C1 segment of cervical spinal cord (tissue), 14 donors: ENCODE measurements around the gene NF1.
"Not testable (repeated sequence)": the region's sequence is repeated elsewhere in the genome, so short reads cannot be mapped to it uniquely, and the experiment has no call there.

Experiments used
- DNase-seq, 14 donors: peaks; one replicate each; lab custom pipeline; 2025; lab: John Stamatoyannopoulos, UW

Gene NF1

DNA sequence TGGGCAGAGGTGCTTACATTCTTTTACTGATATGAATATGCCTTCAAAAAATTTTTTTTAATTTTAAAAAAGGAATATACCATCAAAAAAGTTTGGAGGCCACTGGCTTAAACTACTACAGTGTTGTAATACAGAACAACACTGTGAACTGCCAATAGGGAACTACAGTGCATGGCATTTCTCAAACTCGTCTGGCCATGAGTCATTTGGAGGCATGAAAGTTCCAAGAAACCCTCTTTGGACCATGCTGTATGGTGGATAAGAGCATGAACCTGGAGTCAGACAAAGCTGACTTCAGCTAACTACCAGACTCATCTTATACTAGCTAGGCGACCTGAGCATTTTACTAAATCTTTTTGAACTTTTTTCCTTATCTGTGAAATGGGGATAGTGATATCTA lies 9.2 kb upstream of the NF1 start:
- DNase-seq, result no peak

DNA sequence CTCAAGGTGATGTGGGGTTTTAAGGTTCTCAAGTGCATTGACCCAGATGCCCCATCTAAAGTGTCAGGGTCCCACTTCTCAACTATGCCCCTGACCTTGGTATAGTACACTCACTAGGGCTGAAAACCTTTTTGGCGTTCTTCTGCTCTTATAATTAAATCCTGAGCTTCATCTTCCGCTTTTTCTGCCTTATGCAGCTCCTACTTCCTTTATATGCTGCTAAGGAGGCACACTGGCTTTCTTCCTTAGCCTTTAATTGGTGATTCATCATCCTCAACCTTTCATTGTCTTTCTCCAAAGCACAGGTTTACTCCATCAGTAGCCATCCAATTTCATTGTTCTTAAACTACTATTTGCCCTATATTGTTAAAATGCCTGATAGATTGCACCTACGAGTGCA lies 5.3 kb upstream of the NF1 start:
- no peak for DNase-seq

- not testable (repeated sequence) for DNase-seq
Measured at GRCh38 chr17:31090650-31091049, 4.1 kb upstream of the NF1 start.

GRCh38 chr17:31092475-31093064 lies 2.2 kb upstream of the NF1 start:
- no peak for DNase-seq

- peak in 1 of 14 donors; percentile 2 for DNase-seq
Measured at GRCh38 chr17:31093866-31094599, 744 bp upstream of the NF1 start.

- DNase-seq, result peak in 12 of 14 donors; percentile 6 to 85 (median 51)
Measured at GRCh38 chr17:31095236-31096105, 694 bp downstream of the NF1 start.

DNA sequence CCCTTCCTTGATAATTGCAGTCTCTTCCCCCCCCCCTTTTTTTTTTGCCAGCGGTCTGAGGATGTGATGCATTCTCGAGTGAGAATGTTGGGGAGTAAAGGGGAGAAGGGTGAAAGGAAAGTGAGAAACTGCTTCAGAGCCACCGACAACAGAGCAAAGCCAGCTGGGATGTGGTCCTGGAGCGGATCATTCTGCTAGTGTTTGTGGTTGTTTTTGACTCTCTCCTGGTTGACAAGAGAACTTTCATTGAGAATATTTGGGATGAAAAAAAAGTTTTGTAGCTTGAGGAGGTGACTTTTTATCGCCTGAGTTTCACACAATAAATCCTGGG lies 1.3 kb downstream of the NF1 start:
- peak in 1 of 14 donors; percentile 25 for DNase-seq

DNA sequence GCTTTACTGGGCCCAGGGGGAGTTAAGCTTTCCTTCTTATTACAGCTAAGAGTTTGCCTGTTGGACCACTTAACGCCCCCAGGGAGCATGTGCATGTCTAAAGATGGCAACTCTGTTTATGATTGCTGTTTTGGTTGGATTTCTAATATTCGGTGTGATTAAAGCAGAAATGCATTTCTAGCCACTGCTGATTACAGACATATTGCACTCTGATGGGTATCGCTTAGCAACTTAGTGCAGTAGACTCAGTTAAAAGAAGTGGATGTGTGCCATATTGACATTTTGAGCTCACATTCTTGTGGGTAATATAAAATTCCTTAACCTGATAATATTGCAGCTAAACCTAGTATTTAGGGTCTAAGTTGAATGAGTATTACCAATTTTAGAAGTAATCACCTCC lies 4.2 kb downstream of the NF1 start:
- DNase-seq, result no peak

DNA sequence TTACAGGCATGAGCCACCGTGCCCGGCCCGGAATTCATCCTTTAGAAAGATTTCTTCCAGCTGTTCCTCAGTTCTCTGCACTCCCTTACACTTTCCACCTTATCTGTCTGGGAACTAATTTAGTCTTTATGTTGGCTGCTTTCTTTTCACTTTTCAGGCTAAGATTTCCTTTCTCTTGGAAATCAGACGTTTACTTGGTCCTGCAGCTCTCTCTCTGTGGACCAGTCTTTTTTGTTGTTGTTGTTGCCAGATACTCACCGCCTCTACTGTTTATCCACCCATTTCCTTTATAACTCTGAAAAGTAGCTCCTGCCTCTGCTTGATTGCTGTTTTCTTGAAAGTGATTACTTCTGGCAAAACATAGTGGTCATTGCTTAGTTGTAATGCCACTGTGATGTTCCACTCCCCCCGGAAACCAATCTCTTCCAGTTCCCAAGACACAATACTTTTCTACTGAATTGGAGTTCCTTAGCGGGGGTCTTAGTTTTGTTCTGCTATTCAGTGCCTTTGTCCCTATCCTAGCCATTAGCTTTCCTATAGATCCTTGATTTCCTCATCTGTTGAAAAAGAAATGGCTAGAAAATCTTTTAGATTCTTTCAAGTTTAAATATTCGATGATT lies 6.2 kb downstream of the NF1 start:
- DNase-seq, result no peak

DNA sequence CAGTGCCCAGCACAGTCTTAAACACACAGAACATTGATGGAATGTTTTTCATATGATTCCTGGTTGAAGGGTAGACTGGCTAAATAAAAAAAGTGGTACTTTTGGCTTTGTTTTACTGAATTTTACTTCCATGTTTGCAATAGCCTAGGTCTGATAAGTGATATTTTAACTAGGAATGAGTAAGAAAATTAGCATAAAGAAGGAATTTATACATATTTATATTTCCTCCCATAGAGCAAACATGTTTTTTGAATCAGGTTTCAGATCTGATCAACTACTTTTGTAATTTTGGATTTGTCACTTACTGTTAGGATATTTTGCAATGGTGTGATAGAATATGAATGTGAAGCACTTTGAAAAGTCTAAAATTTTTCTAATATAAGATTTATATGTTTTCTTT lies 7.2 kb downstream of the NF1 start:
- no peak for DNase-seq

- DNase-seq, result no peak
Measured at GRCh38 chr17:31105991-31106390, 11.2 kb downstream of the NF1 start.

DNA sequence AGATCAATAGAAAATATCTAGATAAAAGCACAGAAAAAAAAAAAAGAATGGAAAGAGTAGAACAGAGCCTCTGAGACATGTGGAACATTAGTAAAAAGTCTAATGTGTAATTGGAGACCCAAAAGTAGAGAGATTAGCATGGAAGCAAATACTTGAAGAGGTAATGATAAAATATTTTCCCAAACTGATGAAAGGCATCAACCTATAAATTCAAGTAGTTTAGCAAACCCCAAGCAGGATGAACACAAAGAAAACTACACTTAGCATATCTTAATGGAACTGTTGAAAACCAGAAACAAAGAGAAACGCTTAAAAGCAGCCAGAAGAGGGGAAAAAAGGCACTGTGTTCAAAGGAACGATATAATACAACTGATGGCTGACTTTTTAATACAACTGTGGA lies 16.4 kb downstream of the NF1 start:
- no peak for DNase-seq

DNA sequence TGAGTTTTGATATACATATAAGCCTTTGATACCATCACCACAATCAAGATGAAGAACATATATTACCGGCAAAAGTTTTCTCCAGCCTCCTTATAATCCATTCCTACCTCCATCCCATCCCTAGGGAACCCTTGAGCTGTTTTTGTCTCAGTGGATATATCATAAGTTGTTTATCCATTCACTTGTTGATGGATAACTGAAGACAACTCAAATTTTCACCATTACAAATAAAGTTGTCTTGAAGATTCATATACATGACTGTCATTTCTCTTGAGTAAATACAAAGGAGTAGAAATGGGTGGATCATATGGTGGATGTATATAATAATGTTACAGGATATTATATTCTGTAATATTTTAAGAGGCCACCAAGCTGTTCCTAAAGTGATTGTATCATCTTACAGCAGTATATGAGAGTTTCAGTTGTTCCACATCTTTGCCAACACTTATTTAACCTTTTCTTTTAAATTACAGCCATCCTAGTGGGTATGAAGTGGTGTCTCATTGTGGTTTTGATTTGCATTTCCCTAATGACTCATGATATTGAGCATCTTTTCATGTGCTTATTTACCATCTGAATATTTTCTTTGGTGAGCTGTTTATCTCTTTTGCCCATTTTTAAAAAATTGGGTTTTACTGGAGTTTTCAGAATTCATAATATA lies 17.4 kb downstream of the NF1 start:
- no peak for DNase-seq

DNA sequence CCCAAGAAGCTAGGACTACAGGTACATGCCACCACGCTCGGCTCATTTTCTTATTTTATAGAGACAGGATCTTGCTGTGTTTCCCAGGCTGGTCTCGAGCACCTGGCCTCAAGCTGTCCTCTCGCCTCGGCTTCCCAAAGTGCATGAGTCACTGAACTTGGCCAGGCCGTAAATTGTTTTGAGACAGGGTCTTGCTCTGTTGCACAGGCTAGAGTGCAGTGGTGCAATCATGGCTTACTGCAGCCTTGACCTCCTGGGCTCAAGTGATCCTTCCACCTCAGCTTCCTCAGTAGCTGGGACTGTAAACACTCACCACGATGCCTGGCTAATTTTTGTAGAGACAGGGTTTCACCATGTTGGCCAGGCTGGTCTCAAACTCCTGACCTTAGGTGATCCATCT lies 18.6 kb downstream of the NF1 start:
- DNase-seq, result not testable (repeated sequence)

GRCh38 chr17:31113939-31114338 lies 19.2 kb downstream of the NF1 start:
- no peak for DNase-seq

GRCh38 chr17:31114956-31115555 lies 20.3 kb downstream of the NF1 start:
- DNase-seq, result no peak

DNA sequence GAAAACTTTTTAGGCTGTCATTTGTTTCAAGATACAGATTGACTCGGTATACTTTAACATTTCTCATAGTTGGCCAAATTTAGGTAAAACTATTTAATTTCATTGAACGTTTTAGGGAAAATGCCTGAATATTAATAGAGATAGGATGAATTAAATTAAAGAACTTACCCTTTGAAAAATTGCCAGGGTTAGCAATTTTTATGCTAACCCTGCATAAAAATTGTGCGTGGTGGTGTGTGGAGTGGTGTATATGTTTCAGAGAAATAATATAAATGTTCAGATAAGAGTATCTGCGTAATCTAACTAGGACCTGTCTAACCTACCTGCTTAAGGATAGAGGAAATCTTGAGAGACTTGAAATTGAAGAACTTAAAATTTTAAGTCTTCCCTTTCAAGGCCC lies 21.4 kb downstream of the NF1 start:
- no peak for DNase-seq

GRCh38 chr17:31122746-31123145 lies 28.0 kb downstream of the NF1 start:
- no peak for DNase-seq

- DNase-seq, result no peak
Measured at GRCh38 chr17:31126318-31126717, 31.5 kb downstream of the NF1 start.

DNA sequence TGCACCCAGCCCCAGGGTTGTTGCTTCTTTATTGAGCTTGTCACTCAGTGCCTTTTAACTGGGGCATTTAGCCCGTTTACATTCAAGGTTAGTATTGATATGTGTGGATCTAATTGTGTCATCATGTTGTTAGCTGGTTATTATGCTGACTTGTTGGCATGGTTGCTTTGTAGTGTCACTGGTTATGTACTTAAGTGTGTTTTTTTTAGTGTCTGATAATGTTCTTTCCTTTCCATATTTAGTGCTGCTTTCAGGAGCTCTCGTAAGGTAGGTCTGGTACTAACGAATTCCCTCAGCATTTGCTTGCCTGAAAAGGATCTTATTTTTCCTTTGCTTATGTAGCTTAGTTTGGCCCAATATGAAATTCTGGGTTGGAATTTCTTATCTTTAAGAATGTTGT lies 33.5 kb downstream of the NF1 start:
- no peak for DNase-seq
